Upper lobe of left lung (tissue), 6 donors: ENCODE measurements around the gene VASH2. TPM values are rescaled to one million over a fixed set of nuclear protein-coding genes. Genes with fewer than 3 reads are reported as not detected.

Experiments
- ATAC-seq, 2 donors: fragments of 200-7000 bp; cut with Tn5 transposase; one replicate each; pipeline ENCODE4 v1.9.1; 2022; ENCODE audit warnings: mild to moderate bottlenecking in 2 of 2, moderate library complexity in 2 of 2; ENCODE audit not compliant: low FRiP score in 2 of 2
- DNase-seq, 2 donors: peaks; one replicate each; pipeline ENCODE4 v3.0.0-alpha.2; 2019 to 2020
- H3K27ac ChIP-seq, 4 donors: fragments of 200-600 bp; sonication (generic); one replicate each; pipeline ENCODE4 v1.5.1; 2016 to 2019
- H3K27me3 ChIP-seq, 4 donors: fragments of 200-600 bp; sonication (generic); one replicate each; pipeline ENCODE4 v1.5.1; 2017 to 2019
- H3K36me3 ChIP-seq, 4 donors: fragments of 200-600 bp; sonication (generic); one replicate each; pipeline ENCODE4 v1.5.1; 2016 to 2019
- H3K4me1 ChIP-seq, 4 donors: fragments of 200-600 bp; sonication (generic); one replicate each; pipeline ENCODE4 v1.5.1; 2018 to 2019
- H3K4me3 ChIP-seq, 4 donors: fragments of 200-600 bp; sonication (generic); one replicate each; pipeline ENCODE4 v1.5.1; 2017 to 2019; ENCODE audit warnings: mild to moderate bottlenecking in 2 of 4, moderate library complexity in 1 of 4
- H3K9me3 ChIP-seq, 4 donors: fragments of 200-600 bp; sonication (generic); one replicate each; pipeline ENCODE4 v1.5.1; 2018 to 2019
- CTCF ChIP-seq, 6 experiments: fragments of 450-650 bp in 4 of 6; fragments of 200-600 bp in 2 of 6; sonication (generic) in 2 of 6; IDR thresholded peaks; one replicate each; pipeline ENCODE4 v1.5.1; 2016 to 2019; ENCODE audit warnings: antibody characterized with exemption in 6 of 6
- EP300 ChIP-seq, 4 donors: sonication (generic); formaldehyde crosslinking; IDR thresholded peaks; one replicate each; pipeline ENCODE4 v1.5.1; 2017; ENCODE audit warnings: antibody characterized with exemption in 4 of 4, control low read depth in 2 of 4
- POLR2A ChIP-seq, 4 donors: fragments of 450-650 bp; IDR thresholded peaks; one replicate each; pipeline ENCODE4 v1.5.1; 2016 to 2017; ENCODE audit warnings: antibody characterized with exemption in 4 of 4, mild to moderate bottlenecking in 2 of 4
- POLR2AphosphoS5 ChIP-seq, 2 donors: sonication (generic); formaldehyde crosslinking; IDR thresholded peaks; one replicate each; pipeline ENCODE4 v1.5.1; 2017; ENCODE audit warnings: antibody characterized with exemption in 2 of 2
- whole genome bisulfite sequencing, 2 donors: methylation state at CpG; one replicate each; pipeline ENCODE4 v1.1.5; 2017 to 2018; 5-methylcytosine and 5-hydroxymethylcytosine counted together
- total RNA-seq, 6 donors: library from RNA; depleted of rRNA in 4 of 6; stranded (reverse); fragments of >200 nt in 4 of 6; gene quantifications; one replicate each; pipeline versions ENCODE4 v1.1.0 to v1.2.1, GENCODE V29; 2016 to 2021
- donor health status: DM: no; HTN: no; CAD: no; lungs with moderate emphysema.
- donor health status: DM: no; HTN: yes; CAD: no; lungs with severe emphysema.

The VASH2 gene
- total RNA-seq, 6 donors from 2014 or later, result 0.30 to 3.1 (median 1.4) TPM

- H3K4me3 ChIP-seq, result no peak overlapping the region
- DNase-seq, result no peak
- ATAC-seq, result no peak
- no peaks in the 10 kb centered on the region for H3K27me3 ChIP-seq
- no peak overlapping the region for H3K27ac ChIP-seq
- TF ChIP-seq CTCF (IDR thresholded peaks at IDR 0.05) (no peak), POLR2A (IDR thresholded peaks at IDR 0.05) (no peak), EP300 (IDR thresholded peaks at IDR 0.05) (no peak), POLR2AphosphoS5 (IDR thresholded peaks at IDR 0.05) (no peak)
- 91 to 94% methylated on average over 4 to 6 of the region's 6 CpGs for WGBS, 2 donors
- H3K4me1 ChIP-seq, result no peaks in the 10 kb centered on the region
- H3K36me3 ChIP-seq, result no peaks in the 10 kb centered on the region
- peaks cover 0 to 7% (median 3%) of the 10 kb centered on the region in 4 donors for H3K9me3 ChIP-seq
These were observed 11.5 kb upstream of the VASH2 start for GRCh38 chr1:212938846-212939245.

- Histone ChIP-seq H3K9me3 (peaks cover 0 to 7% (median 3%) of the 10 kb centered on the region in 4 donors), H3K27ac (no peak overlapping the region), H3K4me3 (no peak overlapping the region), H3K4me1 (no peaks in the 10 kb centered on the region), H3K36me3 (no peaks in the 10 kb centered on the region), H3K27me3 (no peaks in the 10 kb centered on the region)
- no peak for TF ChIP-seq POLR2A (IDR thresholded peaks at IDR 0.05)
- TF ChIP-seq POLR2AphosphoS5 (IDR thresholded peaks at IDR 0.05), result no peak
- no peak for TF ChIP-seq CTCF (IDR thresholded peaks at IDR 0.05)
- TF ChIP-seq EP300 (IDR thresholded peaks at IDR 0.05), result no peak
- WGBS, 2 donors, result 85 to 94% methylated on average over 1 of the region's 1 CpG
- DNase-seq (no peak), ATAC-seq (no peak)
These were observed 8.9 kb upstream of the VASH2 start for GRCh38 chr1:212941452-212941851.

GRCh38 chr1:212942679-212943392, 7.5 kb upstream of the VASH2 start:
- Histone ChIP-seq H3K9me3 (peaks cover 0 to 7% (median 3%) of the 10 kb centered on the region in 4 donors), H3K4me3 (no peak overlapping the region), H3K36me3 (no peaks in the 10 kb centered on the region), H3K4me1 (no peaks in the 10 kb centered on the region), H3K27me3 (no peaks in the 10 kb centered on the region), H3K27ac (no peak overlapping the region)
- WGBS, 2 donors, result 82 to 86% methylated on average over 6 of the region's 6 CpGs
- DNase-seq, result no peak
- TF ChIP-seq POLR2AphosphoS5 (IDR thresholded peaks at IDR 0.05), result no peak
- no peak for TF ChIP-seq POLR2A (IDR thresholded peaks at IDR 0.05)
- no peak for TF ChIP-seq EP300 (IDR thresholded peaks at IDR 0.05)
- no peak for TF ChIP-seq CTCF (IDR thresholded peaks at IDR 0.05)
- ATAC-seq, result no peak

- no peaks in the 10 kb centered on the region for H3K36me3 ChIP-seq
- TF ChIP-seq POLR2AphosphoS5 (IDR thresholded peaks at IDR 0.05), result no peak
- no peak for TF ChIP-seq EP300 (IDR thresholded peaks at IDR 0.05)
- TF ChIP-seq POLR2A (IDR thresholded peaks at IDR 0.05), result no peak
- TF ChIP-seq CTCF (IDR thresholded peaks at IDR 0.05), result no peak
- no peak overlapping the region for H3K27ac ChIP-seq
- no peak for ATAC-seq
- 68 to 74% methylated on average over 2 to 4 of the region's 4 CpGs for WGBS, 2 donors
- peaks cover 0 to 7% (median 3%) of the 10 kb centered on the region in 4 donors for H3K9me3 ChIP-seq
- no peaks in the 10 kb centered on the region for H3K27me3 ChIP-seq
- H3K4me1 ChIP-seq, result no peaks in the 10 kb centered on the region
- no peak for DNase-seq
- H3K4me3 ChIP-seq, result no peak overlapping the region
These were observed 7.0 kb upstream of the VASH2 start for GRCh38 chr1:212943393-212943710.
